Activated naive CD8-positive, alpha-beta T cell treated with anti-CD3 and anti-CD28 coated beads, Interleukin-2, amount 50 U/mL, for 24 hours (primary cell): ENCODE results near the gene SEMA7A.
A peak's percentile ranks its signal among the peaks of the same experiment; 100 is the strongest.

Source experiments
- ATAC-seq: fragments of 150-1000 bp; cut with Tn5 transposase; one replicate; pipeline ENCODE4 v1.10.0; 2021
- DNase-seq: peaks from one replicate; pipeline ENCODE4 v3.0.0; 2021
- H3K27ac Mint-ChIP-seq: one replicate; pipeline ENCODE4 v1.8.0; 2021; ENCODE audit warnings: mild to moderate bottlenecking, mixed read lengths
- H3K27me3 Mint-ChIP-seq: one replicate; pipeline ENCODE4 v1.8.0; 2021; ENCODE audit warnings: mixed read lengths
- H3K36me3 Mint-ChIP-seq: one replicate; pipeline ENCODE4 v1.8.0; 2021; ENCODE audit warnings: low read depth, mixed read lengths
- H3K4me1 Mint-ChIP-seq: one replicate; pipeline ENCODE4 v1.8.0; 2021; ENCODE audit warnings: mixed read lengths
- H3K4me3 Mint-ChIP-seq: one replicate; pipeline ENCODE4 v1.8.0; 2021; ENCODE audit warnings: mild to moderate bottlenecking, moderate library complexity, mixed read lengths
- H3K9me3 Mint-ChIP-seq: one replicate; pipeline ENCODE4 v1.8.0; 2021; ENCODE audit warnings: mixed read lengths

The SEMA7A gene

DNA sequence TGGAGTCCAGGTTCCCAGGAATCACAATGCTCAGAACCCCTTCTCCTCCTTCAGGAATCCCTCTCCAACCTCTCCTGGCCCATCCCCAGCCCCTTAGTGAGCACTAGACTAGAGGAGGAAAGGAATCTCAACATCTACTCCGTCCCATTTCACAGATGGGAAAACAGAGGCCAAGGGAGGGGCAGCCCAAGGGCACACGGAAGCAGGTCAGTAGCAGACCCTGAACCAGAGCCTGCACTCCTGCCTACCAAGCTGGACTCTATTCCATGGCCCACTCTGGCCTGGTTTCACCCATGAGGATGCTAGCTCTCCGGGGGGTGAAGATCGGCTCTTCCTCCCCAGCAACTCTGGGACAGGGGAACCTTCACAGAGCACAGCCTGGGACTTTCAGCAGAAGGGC, 14.3 kb downstream of the SEMA7A start:
- Mint-ChIP-seq H3K4me1 (peaks cover 76% of the 10 kb centered on the region), H3K9me3 (no peaks in the 10 kb centered on the region), H3K27ac (peak overlapping the region; percentile 65), H3K27me3 (no peaks in the 10 kb centered on the region), H3K36me3 (peaks cover 60% of the 10 kb centered on the region), H3K4me3 (no peak overlapping the region)
- no peak for DNase-seq
- ATAC-seq: no peak

DNA sequence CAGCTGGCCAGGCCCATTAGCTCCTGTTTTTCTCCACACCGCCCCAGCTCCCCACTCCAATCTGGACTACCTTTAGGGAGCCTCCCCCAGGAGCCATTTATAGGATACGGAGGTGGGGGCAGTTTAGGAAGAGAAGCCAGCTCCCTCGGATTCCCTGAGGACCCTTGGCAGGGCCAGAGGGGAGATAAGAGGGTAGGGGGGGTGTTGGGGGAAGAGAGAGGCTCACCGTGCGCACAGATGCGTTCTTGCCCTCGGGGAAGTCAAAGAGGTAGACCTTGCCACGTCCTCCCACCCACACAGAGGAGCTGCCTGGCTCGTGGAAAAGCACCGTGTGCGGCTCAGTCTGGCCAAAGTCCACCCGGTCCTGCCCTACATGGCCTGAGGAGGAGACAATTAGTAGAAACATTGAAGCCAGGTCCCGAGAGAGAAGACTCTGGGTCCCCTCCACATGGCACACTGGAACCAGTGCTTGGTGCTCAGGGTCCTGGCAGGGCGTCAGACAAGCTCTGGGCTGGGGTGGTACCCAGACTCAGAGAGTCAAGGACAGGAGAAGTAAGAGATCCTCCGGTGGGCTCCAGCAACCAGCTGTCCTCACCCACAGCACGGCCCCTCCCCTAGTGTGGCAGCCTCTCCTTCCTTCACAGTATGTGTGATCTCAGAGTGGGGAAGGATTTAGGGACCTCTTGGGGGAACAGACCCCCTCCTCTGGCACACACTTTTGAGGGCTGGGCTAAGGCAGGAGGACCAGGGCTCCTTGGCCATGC, 15.0 kb downstream of the SEMA7A start:
- peaks cover 61% of the 10 kb centered on the region for H3K36me3 Mint-ChIP-seq
- no peak for ATAC-seq
- no peak for DNase-seq
- H3K4me1 Mint-ChIP-seq: peaks cover 73% of the 10 kb centered on the region
- H3K9me3 Mint-ChIP-seq: no peaks in the 10 kb centered on the region
- no peaks in the 10 kb centered on the region for H3K27me3 Mint-ChIP-seq
- H3K4me3 Mint-ChIP-seq: no peak overlapping the region
- peak overlapping the region; percentile 83 for H3K27ac Mint-ChIP-seq

DNA sequence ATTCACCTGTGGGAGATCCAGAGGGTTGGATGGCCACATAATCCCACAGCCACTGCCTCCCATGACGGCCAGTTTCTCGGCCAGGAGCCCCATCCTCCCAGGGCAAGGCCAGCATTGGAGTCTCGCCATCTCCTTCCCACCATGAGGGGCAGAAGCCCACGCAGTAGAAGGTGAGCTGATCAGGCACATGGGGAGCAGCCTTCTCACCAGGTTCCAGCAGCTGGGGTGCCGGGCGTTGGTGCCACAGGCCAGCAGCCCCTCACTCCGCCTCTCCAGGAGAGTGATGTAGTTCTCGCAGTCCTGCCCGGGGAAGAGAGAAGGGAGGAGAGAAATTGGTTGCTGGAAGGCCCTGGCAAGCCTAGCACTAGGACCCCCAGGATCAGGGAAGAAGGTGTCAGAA, 16.1 kb downstream of the SEMA7A start:
- H3K27ac Mint-ChIP-seq: peak overlapping the region; percentile 46
- H3K27me3 Mint-ChIP-seq: no peaks in the 10 kb centered on the region
- H3K9me3 Mint-ChIP-seq: no peaks in the 10 kb centered on the region
- ATAC-seq (no peak), DNase-seq (no peak)
- no peak overlapping the region for H3K4me3 Mint-ChIP-seq
- H3K36me3 Mint-ChIP-seq: peaks cover 64% of the 10 kb centered on the region
- peaks cover 67% of the 10 kb centered on the region for H3K4me1 Mint-ChIP-seq

DNA sequence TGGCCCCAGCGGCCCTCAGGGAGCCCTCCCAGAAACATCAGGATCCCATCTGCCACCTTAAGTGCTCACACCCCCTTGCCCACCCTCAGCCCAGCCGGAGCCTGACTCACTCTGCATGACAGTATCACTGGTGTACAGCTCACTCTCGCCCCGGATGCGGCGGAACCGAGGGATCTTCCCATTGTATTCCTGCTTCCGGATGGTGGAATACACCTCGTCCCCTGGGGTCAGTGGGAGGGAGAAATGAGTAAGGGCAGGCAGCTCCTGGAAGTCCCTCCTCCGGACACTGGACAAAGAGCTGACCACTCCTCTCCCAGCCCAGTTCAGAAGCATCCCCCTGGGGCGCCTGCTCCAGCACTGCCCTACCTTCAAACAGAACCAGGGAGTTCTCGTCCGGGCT, 16.5 kb downstream of the SEMA7A start:
- H3K36me3 Mint-ChIP-seq: peaks cover 66% of the 10 kb centered on the region
- peak overlapping the region; percentile 46 for H3K27ac Mint-ChIP-seq
- H3K27me3 Mint-ChIP-seq: no peaks in the 10 kb centered on the region
- ATAC-seq (no peak), DNase-seq (no peak)
- H3K9me3 Mint-ChIP-seq: no peaks in the 10 kb centered on the region
- H3K4me1 Mint-ChIP-seq: peaks cover 63% of the 10 kb centered on the region
- no peak overlapping the region for H3K4me3 Mint-ChIP-seq

GRCh38 chr15:74415966-74416916, 17.5 kb downstream of the SEMA7A start:
- peak; percentile 6 for ATAC-seq
- no peak for DNase-seq
- H3K4me1 Mint-ChIP-seq: peaks cover 54% of the 10 kb centered on the region
- H3K27ac Mint-ChIP-seq: peak overlapping the region; percentile 75
- no peaks in the 10 kb centered on the region for H3K27me3 Mint-ChIP-seq
- no peak overlapping the region for H3K4me3 Mint-ChIP-seq
- no peaks in the 10 kb centered on the region for H3K9me3 Mint-ChIP-seq
- peaks cover 70% of the 10 kb centered on the region for H3K36me3 Mint-ChIP-seq

GRCh38 chr15:74414603-74415338, 19.0 kb downstream of the SEMA7A start:
- Mint-ChIP-seq H3K4me1 (peaks cover 42% of the 10 kb centered on the region), H3K27me3 (no peaks in the 10 kb centered on the region), H3K27ac (peak overlapping the region; percentile 79), H3K9me3 (no peaks in the 10 kb centered on the region), H3K4me3 (no peak overlapping the region), H3K36me3 (peaks cover 73% of the 10 kb centered on the region)
- ATAC-seq (no peak), DNase-seq (no peak)

- Mint-ChIP-seq H3K27me3 (no peaks in the 10 kb centered on the region), H3K9me3 (no peaks in the 10 kb centered on the region), H3K36me3 (peaks cover 69% of the 10 kb centered on the region), H3K4me3 (no peak overlapping the region), H3K4me1 (peaks cover 37% of the 10 kb centered on the region), H3K27ac (peak overlapping the region; percentile 79)
- no peak for ATAC-seq
- no peak for DNase-seq
Measured at GRCh38 chr15:74414081-74414580, 19.6 kb downstream of the SEMA7A start.

GRCh38 chr15:74413350-74414080, 20.2 kb downstream of the SEMA7A start:
- Mint-ChIP-seq H3K27ac (peak overlapping the region; percentile 79), H3K27me3 (no peaks in the 10 kb centered on the region), H3K36me3 (peaks cover 68% of the 10 kb centered on the region), H3K4me3 (no peak overlapping the region), H3K9me3 (no peaks in the 10 kb centered on the region), H3K4me1 (peaks cover 36% of the 10 kb centered on the region)
- DNase-seq: no peak
- no peak for ATAC-seq

GRCh38 chr15:74412159-74412558, 21.6 kb downstream of the SEMA7A start:
- DNase-seq (no peak), ATAC-seq (no peak)
- H3K4me3 Mint-ChIP-seq: no peak overlapping the region
- H3K9me3 Mint-ChIP-seq: no peaks in the 10 kb centered on the region
- peaks cover 36% of the 10 kb centered on the region for H3K4me1 Mint-ChIP-seq
- no peaks in the 10 kb centered on the region for H3K27me3 Mint-ChIP-seq
- peaks cover 60% of the 10 kb centered on the region for H3K36me3 Mint-ChIP-seq
- H3K27ac Mint-ChIP-seq: peak overlapping the region; percentile 42

- Mint-ChIP-seq H3K9me3 (no peaks in the 10 kb centered on the region), H3K4me3 (no peak overlapping the region), H3K27ac (peak overlapping the region; percentile 42), H3K36me3 (peaks cover 56% of the 10 kb centered on the region), H3K4me1 (peaks cover 40% of the 10 kb centered on the region), H3K27me3 (no peaks in the 10 kb centered on the region)
- DNase-seq (no peak), ATAC-seq (no peak)
Measured at GRCh38 chr15:74411686-74412085, 22.1 kb downstream of the SEMA7A start.

GRCh38 chr15:74410502-74410901, 23.3 kb downstream of the SEMA7A start:
- Mint-ChIP-seq H3K36me3 (peaks cover 48% of the 10 kb centered on the region), H3K4me1 (peaks cover 44% of the 10 kb centered on the region), H3K9me3 (no peaks in the 10 kb centered on the region), H3K27ac (no peak overlapping the region), H3K4me3 (no peak overlapping the region), H3K27me3 (no peaks in the 10 kb centered on the region)
- DNase-seq (no peak), ATAC-seq (no peak)

DNA sequence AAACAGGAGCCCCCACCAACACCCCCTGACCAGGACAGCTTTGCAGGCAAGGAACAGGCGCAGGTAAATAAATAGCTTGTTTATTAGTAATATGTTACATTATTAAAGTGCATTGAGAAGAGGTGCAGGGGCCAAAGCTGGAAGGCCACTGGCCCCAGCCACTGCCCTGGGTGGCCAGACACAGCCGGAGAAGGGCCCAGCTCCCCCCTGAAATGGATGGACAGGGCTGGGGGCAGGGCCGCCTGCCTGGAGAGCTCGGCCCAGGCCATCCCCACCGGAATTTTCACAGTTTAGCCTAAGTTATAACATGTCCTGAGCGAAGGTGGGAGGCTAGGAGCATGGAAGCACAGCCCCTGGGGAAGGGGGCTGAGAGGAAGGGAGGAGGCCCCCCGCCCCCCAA, 24.5 kb downstream of the SEMA7A start:
- H3K4me1 Mint-ChIP-seq: peaks cover 48% of the 10 kb centered on the region
- H3K9me3 Mint-ChIP-seq: no peaks in the 10 kb centered on the region
- DNase-seq (no peak), ATAC-seq (no peak)
- no peak overlapping the region for H3K4me3 Mint-ChIP-seq
- H3K27me3 Mint-ChIP-seq: no peaks in the 10 kb centered on the region
- peaks cover 44% of the 10 kb centered on the region for H3K36me3 Mint-ChIP-seq
- no peak overlapping the region for H3K27ac Mint-ChIP-seq

GRCh38 chr15:74408815-74409214, 24.9 kb downstream of the SEMA7A start:
- Mint-ChIP-seq H3K27ac (peak overlapping the region; percentile 77), H3K36me3 (peaks cover 42% of the 10 kb centered on the region), H3K4me1 (peaks cover 49% of the 10 kb centered on the region), H3K9me3 (no peaks in the 10 kb centered on the region), H3K4me3 (peak overlapping the region; percentile 27), H3K27me3 (no peaks in the 10 kb centered on the region)
- DNase-seq (no peak), ATAC-seq (no peak)

DNA sequence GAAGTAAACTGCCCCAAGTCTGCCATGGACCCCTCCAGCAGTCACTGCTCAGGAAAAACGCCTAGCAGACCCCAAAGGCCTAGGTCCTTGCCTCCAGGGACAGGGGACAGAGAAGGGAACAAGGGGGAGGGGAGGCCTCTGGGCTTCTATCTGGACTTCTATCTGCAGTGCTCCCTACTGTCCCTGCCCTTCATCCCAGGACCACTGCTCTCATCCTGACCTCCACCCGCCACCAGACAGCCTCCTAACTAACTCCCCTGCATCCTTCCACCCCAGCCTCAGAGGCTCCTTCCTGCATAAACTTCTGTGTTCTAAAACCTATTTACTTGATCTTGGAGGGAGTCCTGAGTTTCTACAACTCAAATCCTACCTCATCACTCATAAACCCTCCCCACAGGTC, 25.4 kb downstream of the SEMA7A start:
- Mint-ChIP-seq H3K9me3 (no peaks in the 10 kb centered on the region), H3K27me3 (no peaks in the 10 kb centered on the region), H3K27ac (peak overlapping the region; percentile 77)

More for the DNA sequence above, 25.4 kb downstream of the SEMA7A start:
- ATAC-seq (peak; percentile 11), DNase-seq (no peak)
- peaks cover 39% of the 10 kb centered on the region for H3K36me3 Mint-ChIP-seq
- H3K4me1 Mint-ChIP-seq: peaks cover 53% of the 10 kb centered on the region
- peak overlapping the region; percentile 27 for H3K4me3 Mint-ChIP-seq
